ENCODE results near the gene TIMM13.
"Not testable (repeated sequence)": the region's sequence is repeated elsewhere in the genome, so short reads cannot be mapped to it uniquely, and the experiment has no call there.

TIMM13 gene

GRCh38 chr19:2469102-2469914, 41.9 kb upstream of the TIMM13 start:
- H3K4me2 ChIP-seq = peak overlapping the region; percentile 56 to 87 (median 82)
- no peaks in the 10 kb centered on the region for H4K20me1 ChIP-seq
- no peaks in the 10 kb centered on the region for H3K27me3 ChIP-seq
- no peaks in the 10 kb centered on the region for H3K9me3 ChIP-seq (replicated peaks in 1 of 11)
- peak in 3 of 11 experiments; percentile 20 to 89 (median 58); a peak in 4 of 22 replicates for TF ChIP-seq Cebpa-rat (IDR thresholded peaks at IDR 0.05)
- H3K27ac ChIP-seq = peak overlapping the region in 8 of 11 experiments; percentile 27 to 67 (median 52); a peak in 14 of 22 replicates
- peak overlapping the region in 9 of 11 experiments; percentile 3 to 66 (median 42); a peak in 14 of 22 replicates for H3K9ac ChIP-seq
- 0 out of 20 replicates have a peak overlapping the region, but pooled peaks of 1 of the 10 experiments have one; percentile 9 for H3K4me3 ChIP-seq
- no peaks in the 10 kb centered on the region for H3K36me3 ChIP-seq
- peaks cover 12 to 51% (median 43%) of the 10 kb centered on the region in 10 experiments for H3K4me1 ChIP-seq

DNA sequence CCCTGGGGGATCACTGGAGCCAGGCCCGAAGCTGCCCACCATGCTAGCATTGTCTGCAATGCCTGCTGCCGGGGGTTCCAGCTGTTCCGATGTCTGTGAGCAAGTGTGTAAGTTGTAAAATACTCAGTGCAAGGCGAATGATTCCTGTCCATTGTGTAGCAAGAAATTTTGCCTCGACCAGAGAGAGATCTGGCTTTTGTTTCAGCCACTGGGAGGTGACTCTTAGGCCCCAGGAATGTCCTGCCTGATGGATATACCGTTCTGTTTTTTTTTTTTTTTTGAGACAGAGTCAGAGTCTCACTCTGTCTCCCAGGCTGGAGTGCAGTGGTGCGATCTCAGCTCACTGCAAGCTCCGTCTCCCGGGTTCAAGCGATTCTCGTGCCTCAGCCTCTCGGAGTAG, 41.2 kb upstream of the TIMM13 start:
- H3K4me2 ChIP-seq = peak overlapping the region in 9 of 11 experiments; percentile 61 to 87 (median 82); a peak in 18 of 22 replicates
- H3K27me3 ChIP-seq = no peaks in the 10 kb centered on the region
- no peaks in the 10 kb centered on the region for H4K20me1 ChIP-seq
- peaks cover 8 to 45% (median 37%) of the 10 kb centered on the region in 10 experiments for H3K4me1 ChIP-seq
- no peak for TF ChIP-seq Cebpa-rat (IDR thresholded peaks at IDR 0.05)
- H3K27ac ChIP-seq = peak overlapping the region in 5 of 11 experiments; percentile 40 to 67 (median 55); a peak in 8 of 22 replicates
- H3K4me3 ChIP-seq = no peak overlapping the region
- H3K36me3 ChIP-seq = no peaks in the 10 kb centered on the region
- no peaks in the 10 kb centered on the region for H3K9me3 ChIP-seq (replicated peaks in 1 of 11)
- H3K9ac ChIP-seq = peak overlapping the region in 3 of 11 experiments; percentile 42 to 52 (median 50); a peak in 3 of 22 replicates

DNA sequence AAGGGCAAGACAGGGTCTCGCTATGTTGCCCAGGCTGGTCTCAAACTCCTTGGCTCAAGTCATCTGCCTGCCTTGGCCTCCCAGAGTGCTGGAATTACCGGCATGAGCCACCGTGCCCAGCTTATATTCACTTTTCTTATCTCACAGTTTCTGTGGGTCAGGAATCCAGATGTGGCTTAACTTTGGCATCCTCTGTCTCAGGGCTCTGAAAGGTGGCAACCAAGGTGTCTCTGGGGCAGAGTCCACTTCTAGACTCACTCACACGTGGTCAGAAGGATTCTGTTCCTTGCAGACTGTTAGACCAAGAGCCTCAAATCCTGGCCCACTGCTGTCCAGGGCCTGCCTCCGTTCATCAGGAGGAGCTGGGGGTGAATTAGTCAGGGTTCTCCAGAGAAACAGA, 37.0 kb upstream of the TIMM13 start:
- no peak overlapping the region for H3K27ac ChIP-seq

DNA sequence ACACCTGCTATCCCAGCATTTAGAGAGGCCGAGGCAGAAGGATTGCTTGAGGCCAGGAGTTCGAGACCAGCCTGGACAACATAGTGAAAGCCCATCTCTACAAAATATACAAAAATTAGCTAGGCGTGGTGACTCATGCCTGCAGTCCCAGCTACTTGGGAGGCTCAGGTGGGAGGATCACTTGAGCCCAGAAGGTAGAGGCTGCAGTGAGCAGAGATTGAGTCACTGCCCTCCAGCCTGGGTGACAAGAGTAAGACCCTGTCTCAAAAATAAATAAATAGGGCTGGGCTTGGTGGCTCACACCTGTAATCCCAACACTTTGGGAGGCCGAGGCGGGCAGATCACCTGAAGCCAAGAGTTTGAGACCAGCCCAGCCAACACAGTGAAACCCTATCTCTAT, 36.3 kb upstream of the TIMM13 start:
- peaks cover 10 to 56% (median 39%) of the 10 kb centered on the region in 10 experiments for H3K4me1 ChIP-seq
- H3K36me3 ChIP-seq; H4K20me1 ChIP-seq; H3K4me3 ChIP-seq; H3K27ac ChIP-seq; H3K4me2 ChIP-seq; H3K27me3 ChIP-seq; H3K9ac ChIP-seq; H3K9me3 ChIP-seq (replicated peaks in 1 of 11): not testable (repeated sequence)

More for the DNA sequence above, 37.0 kb upstream of the TIMM13 start:
- H3K4me3 ChIP-seq = no peak overlapping the region
- H4K20me1 ChIP-seq = no peaks in the 10 kb centered on the region
- H3K4me2 ChIP-seq = no peak overlapping the region
- H3K27me3 ChIP-seq = no peaks in the 10 kb centered on the region
- TF ChIP-seq Cebpa-rat (IDR thresholded peaks at IDR 0.05) = no peak
- H3K9me3 ChIP-seq (replicated peaks in 1 of 11) = no peaks in the 10 kb centered on the region
- H3K36me3 ChIP-seq = no peaks in the 10 kb centered on the region
- H3K4me1 ChIP-seq = peaks cover 17 to 58% (median 46%) of the 10 kb centered on the region in 10 experiments
- peak overlapping the region in 1 of 11 experiments; percentile 29; a peak in 1 of 22 replicates for H3K9ac ChIP-seq

GRCh38 chr19:2462635-2463421, 35.4 kb upstream of the TIMM13 start:
- H3K27ac ChIP-seq = peak overlapping the region in 9 of 11 experiments; percentile 66 to 88 (median 82); a peak in 19 of 22 replicates
- H3K36me3 ChIP-seq = no peaks in the 10 kb centered on the region; a peak in 1 of 22 replicates
- peak overlapping the region; percentile 61 to 84 (median 82) for H3K9ac ChIP-seq
- no peaks in the 10 kb centered on the region for H3K27me3 ChIP-seq
- peak overlapping the region; percentile 86 to 99 (median 94) for H3K4me2 ChIP-seq
- H3K4me3 ChIP-seq = peak overlapping the region; percentile 62 to 83 (median 70)
- peaks cover 9 to 51% (median 33%) of the 10 kb centered on the region in 10 experiments for H3K4me1 ChIP-seq
- H4K20me1 ChIP-seq = no peaks in the 10 kb centered on the region
- TF ChIP-seq Cebpa-rat (IDR thresholded peaks at IDR 0.05) = no peak
- H3K9me3 ChIP-seq (replicated peaks in 1 of 11) = no peaks in the 10 kb centered on the region

DNA sequence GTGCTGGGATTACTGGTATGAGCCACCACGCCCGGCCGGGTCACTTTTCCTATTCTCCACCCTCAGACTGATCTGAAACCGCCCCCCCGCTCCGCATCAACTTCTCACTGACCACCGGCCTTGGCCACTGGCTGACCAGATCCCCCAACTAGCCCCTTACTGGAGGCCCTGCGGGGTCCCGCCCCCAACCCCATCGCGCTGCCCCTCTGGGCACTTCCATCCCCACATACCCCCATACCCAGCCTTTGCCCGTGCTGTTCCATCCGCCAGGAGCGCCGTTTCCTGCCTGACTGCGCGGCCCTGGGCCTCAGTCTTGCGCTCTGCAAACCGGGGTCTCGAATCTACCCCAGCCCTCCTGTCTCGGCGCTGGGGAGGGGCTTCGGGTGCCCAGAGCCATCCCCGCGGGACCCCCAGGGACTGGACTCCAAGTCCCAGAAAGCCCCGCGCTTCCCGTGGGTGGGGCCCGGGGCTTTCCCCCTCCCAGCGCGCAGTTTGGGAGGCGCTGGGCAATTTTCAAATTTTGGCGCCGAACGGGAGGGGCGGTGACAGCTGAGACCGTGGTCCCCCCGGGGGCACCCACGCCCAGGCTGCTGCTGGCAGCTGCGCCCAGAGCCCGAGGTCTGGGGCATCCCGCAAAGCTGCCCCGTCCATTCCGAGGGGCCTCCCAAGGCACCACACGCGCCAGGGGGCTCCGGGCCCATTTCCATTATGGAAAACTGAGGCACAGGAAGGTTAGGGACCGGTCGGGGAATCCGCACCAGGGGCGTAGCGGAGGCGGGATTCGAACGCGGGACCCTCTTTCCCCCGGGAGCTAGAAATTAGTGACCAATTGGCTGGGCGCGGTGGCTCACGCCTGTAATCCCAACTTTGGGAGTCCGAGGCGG, 34.6 kb upstream of the TIMM13 start:
- Histone ChIP-seq H3K27me3 (no peaks in the 10 kb centered on the region), H3K9ac (peak overlapping the region; percentile 61 to 84 (median 82)), H3K36me3 (no peaks in the 10 kb centered on the region; a peak in 1 of 22 replicates), H3K4me1 (peaks cover 17 to 59% (median 40%) of the 10 kb centered on the region in 10 experiments), H3K9me3 (replicated peaks in 1 of 11) (no peaks in the 10 kb centered on the region), H3K4me2 (peak overlapping the region; percentile 86 to 99 (median 94)), H3K4me3 (peak overlapping the region; percentile 62 to 83 (median 70)), H3K27ac (peak overlapping the region in 9 of 11 experiments; percentile 66 to 88 (median 82); a peak in 19 of 22 replicates), H4K20me1 (no peaks in the 10 kb centered on the region)
- no peak for TF ChIP-seq Cebpa-rat (IDR thresholded peaks at IDR 0.05)

- peak overlapping the region in 8 of 11 experiments; percentile 9 to 91 (median 35); a peak in 10 of 22 replicates for H3K4me2 ChIP-seq
- TF ChIP-seq Cebpa-rat (IDR thresholded peaks at IDR 0.05) = no peak
Observed at GRCh38 chr19:2460245-2460644, 32.9 kb upstream of the TIMM13 start.

DNA sequence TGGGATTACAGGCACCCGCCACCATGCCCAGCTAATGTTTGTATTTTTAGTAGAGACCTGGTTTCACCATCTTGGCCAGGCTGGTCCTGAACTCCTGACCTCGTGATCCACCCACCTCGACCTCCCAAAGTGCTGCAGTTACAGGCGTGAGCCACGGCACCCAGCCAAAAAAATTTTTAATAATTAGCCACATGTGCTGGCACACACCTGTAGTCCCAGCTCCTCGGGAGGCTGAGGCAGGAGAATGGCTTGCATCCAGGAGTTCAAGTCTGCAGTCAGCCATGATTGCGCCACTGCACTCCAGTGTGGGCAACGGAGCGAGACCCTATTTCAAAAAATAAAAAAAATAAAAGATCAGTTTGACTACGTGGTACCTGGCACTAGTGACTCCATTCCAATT, 31.4 kb upstream of the TIMM13 start:
- not testable (repeated sequence) for H3K27me3 ChIP-seq

More at GRCh38 chr19:2460245-2460644, 32.9 kb upstream of the TIMM13 start:
- Histone ChIP-seq H3K9me3 (replicated peaks in 1 of 11) (no peaks in the 10 kb centered on the region), H3K36me3 (no peaks in the 10 kb centered on the region; a peak in 1 of 22 replicates), H3K9ac (no peak overlapping the region), H3K4me3 (no peak overlapping the region), H3K4me1 (peaks cover 23 to 64% (median 46%) of the 10 kb centered on the region in 10 experiments), H4K20me1 (peaks cover under 1 to 12% (median 10%) of the 10 kb centered on the region in 11 experiments; a peak in 18 of 22 replicates), H3K27me3 (no peaks in the 10 kb centered on the region), H3K27ac (peak overlapping the region in 3 of 11 experiments; percentile 4 to 22 (median 7); a peak in 3 of 22 replicates)

More for the DNA sequence above, 31.4 kb upstream of the TIMM13 start:
- H3K9me3 ChIP-seq (replicated peaks in 1 of 11); H3K27ac ChIP-seq; H3K4me2 ChIP-seq; H3K4me3 ChIP-seq; H3K36me3 ChIP-seq; H3K9ac ChIP-seq: not testable (repeated sequence)
- Histone ChIP-seq H4K20me1 (peaks cover 3 to 27% (median 25%) of the 10 kb centered on the region in 11 experiments; a peak in 20 of 22 replicates), H3K4me1 (peaks cover 38 to 72% (median 61%) of the 10 kb centered on the region in 10 experiments)
